Measurements from ENCODE around the gene CCDC158. TPM values are rescaled to one million over a fixed set of nuclear protein-coding genes. Genes with fewer than 3 reads are reported as not detected.

CCDC158 gene
- total and polyA plus RNA-seq, 2 donors (not counting 3 experiments of a cell fraction or from before 2014, with no cell fraction given) = not detected

DNA sequence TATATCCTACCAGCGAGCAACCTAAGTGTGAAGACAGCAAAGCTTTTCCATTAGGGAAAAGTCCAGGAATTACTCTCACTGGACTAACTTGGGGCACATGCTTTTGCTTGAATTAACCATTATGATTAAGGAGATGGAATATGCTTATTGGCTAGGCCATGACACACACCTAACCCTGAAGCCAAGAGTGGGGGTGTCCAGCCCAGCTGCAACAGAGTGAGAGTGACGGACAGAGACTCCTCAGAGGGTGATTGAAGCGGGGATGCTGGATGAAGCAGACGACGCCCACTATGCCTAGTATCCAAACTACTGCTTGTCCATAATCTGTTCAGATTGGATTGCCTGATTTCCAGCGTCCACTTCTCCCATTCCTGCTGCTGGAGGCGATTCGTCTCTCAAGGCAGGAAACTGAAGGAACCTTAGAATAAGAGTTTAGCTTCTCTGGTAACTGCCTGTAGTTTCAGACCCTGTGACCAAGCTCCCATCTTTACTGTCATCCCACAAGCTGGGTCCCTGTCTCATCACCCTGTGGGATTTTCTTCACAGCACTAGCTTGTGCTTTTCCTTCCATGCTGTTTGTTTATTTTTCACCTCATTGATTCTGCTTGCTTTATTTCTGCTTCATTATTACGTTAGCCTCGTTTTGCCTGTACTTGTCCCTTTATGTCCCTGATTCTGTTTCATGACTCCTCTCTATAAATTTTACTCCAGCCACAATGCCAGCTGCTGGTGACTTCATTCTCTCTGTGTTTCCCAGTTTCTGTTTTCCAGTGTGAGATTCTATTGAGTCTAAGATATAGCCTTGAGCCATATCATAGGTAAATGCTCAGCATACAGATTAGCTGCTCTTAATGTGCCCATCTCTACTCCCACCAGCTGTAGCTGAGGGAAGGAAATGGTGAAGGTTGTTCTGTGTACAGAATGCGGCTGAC, 150.4 kb downstream of the CCDC158 start:
- Histone ChIP-seq H3K27ac (ENCODE audit: insufficient read depth, low read depth, low read length) (no peak overlapping the region), H3K9me3 (replicated peaks; ENCODE audit: control insufficient read depth, insufficient read depth, low read length) (no peaks in the 10 kb centered on the region), H3K4me1 (ENCODE audit: control insufficient read depth, extremely low read depth, insufficient read depth, low read length) (no peaks in the 10 kb centered on the region), H3K9me1 (replicated peaks; ENCODE audit: control insufficient read depth, extremely low read depth, insufficient read depth, low read length) (no peaks in the 10 kb centered on the region), H3K36me3 (ENCODE audit: control insufficient read depth in 2 of 2, extremely low read depth in 1 of 2, insufficient read depth in 2 of 2, low read length in 2 of 2) (no peaks in the 10 kb centered on the region), H3K79me2 (ENCODE audit: control insufficient read depth, insufficient read depth, low read length) (no peaks in the 10 kb centered on the region), H3K4me3 (replicated peaks in 1 of 3; ENCODE audit: insufficient read depth in 1 of 3, low read depth in 1 of 3, low read length in 3 of 3) (no peak overlapping the region), H3K4me2 (ENCODE audit: insufficient read depth, low read length) (no peak overlapping the region), H2AFZ (ENCODE audit: low read depth, low read length) (no peak overlapping the region), H4K20me1 (replicated peaks; ENCODE audit: control insufficient read depth, extremely low read depth, insufficient read depth, low read length) (no peaks in the 10 kb centered on the region), H3K9ac (replicated peaks; ENCODE audit: extremely low read depth, insufficient read depth, low read length) (no peak overlapping the region), H3K27me3 (ENCODE audit: control insufficient read depth in 2 of 2, insufficient read depth in 2 of 2, low read length in 2 of 2) (peaks cover 15 to 21% of the 10 kb centered on the region in 2 experiments)
- ChIA-PET POLR2A (no interaction called here), CTCF (interaction anchor here (0.9 kb wide), 1 partner anchor 9 kb away, joined by 3 read pairs; no protein-coding TSS in a partner anchor)
- TF ChIP-seq GATA2 (IDR thresholded peaks at IDR 0.05; ENCODE audit: insufficient read depth, insufficient read length, low read depth, low read length) = no peak
- no peak for TF ChIP-seq EZH2 (IDR thresholded peaks at IDR 0.05; ENCODE audit: borderline replicate concordance, low read depth, low read length, severe bottlenecking)
- no peak for TF ChIP-seq FOS (IDR thresholded peaks at IDR 0.05; ENCODE audit: borderline replicate concordance, insufficient read depth, low read length)
- TF ChIP-seq POLR2AphosphoS5 (IDR thresholded peaks at IDR 0.05; ENCODE audit: insufficient read depth, low read depth, low read length) = no peak
- TF ChIP-seq, protein P1, sequence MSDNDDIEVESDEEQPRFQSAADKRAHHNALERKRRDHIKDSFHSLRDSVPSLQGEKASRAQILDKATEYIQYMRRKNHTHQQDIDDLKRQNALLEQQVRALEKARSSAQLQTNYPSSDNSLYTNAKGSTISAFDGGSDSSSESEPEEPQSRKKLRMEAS (IDR thresholded peaks at IDR 0.05; ENCODE audit: insufficient read depth, insufficient read length) = no peak
- no peak for TF ChIP-seq JUN (IDR thresholded peaks at IDR 0.05; ENCODE audit: borderline replicate concordance, insufficient read depth, insufficient read length, low read depth)
- intact Hi-C loops (cut with micrococcal nuclease) = no loop called here
- BruUV-seq (replicated peaks) = no TSS peak
- DNase-seq (ENCODE audit: low read depth, low spot score) = no peak
- no peak for FAIRE-seq
- dilution Hi-C loops (cut with MboI; ENCODE audit: extremely low pct_ligation_motif_present, low sequenced_read_pairs) = no loop called here

Measured in endothelial cell of umbilical vein (primary cell).